Testis (tissue), 2 donors: ENCODE measurements around the gene TCERG1L.

ENCODE experiments used
- POLR2A ChIP-seq: fragments of 450-650 bp; IDR thresholded peaks from one replicate; pipeline ENCODE4 v1.6.1; 2017; ENCODE audit warnings: antibody characterized with exemption, mild to moderate bottlenecking, moderate library complexity
- TF ChIP-seq, protein P1 (sequence below), 3 experiments: fragments of 450-650 bp in 2 of 3; fragments of 200-600 bp in 1 of 3; sonication (generic) in 1 of 3; IDR thresholded peaks; one replicate each; pipeline ENCODE4 v1.5.1; 2016 to 2019; ENCODE audit warnings: antibody characterized with exemption in 3 of 3, mild to moderate bottlenecking in 2 of 3, moderate library complexity in 1 of 3

DNA sequence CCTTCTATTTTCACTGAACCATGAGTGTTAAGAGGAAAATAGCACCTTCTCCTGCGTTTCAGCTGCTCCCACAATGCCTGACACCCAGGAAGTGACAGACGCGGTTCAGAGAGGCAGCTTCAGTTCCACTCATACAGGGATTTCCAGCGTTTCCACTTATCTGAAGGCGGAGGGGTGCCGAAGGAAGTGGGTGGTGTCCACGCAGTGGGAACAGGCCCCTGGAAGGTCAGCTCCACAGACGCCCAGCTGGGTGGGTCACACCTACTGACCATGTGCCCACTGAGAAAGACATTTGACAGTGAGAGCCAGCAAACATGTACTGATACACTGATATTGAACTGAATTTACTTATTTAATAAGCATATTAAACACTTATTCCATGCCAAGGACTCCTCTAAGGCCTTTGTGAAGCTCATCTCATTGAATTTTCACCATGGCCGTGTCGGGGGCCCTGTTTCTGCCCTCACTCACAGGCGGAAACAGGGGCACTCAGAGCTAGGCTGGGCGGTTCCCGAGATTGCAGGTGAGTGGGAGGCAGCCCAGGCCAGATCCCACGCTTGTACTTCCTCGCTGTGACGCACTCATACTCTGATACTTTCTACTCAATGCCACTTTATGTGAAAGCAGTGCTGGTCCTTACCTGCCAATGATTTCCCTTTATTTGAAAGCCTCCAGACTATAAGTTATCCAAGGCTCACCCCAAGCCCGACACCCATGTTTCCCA is 96.8 kb downstream of the TCERG1L start:
- TF ChIP-seq, protein P1, sequence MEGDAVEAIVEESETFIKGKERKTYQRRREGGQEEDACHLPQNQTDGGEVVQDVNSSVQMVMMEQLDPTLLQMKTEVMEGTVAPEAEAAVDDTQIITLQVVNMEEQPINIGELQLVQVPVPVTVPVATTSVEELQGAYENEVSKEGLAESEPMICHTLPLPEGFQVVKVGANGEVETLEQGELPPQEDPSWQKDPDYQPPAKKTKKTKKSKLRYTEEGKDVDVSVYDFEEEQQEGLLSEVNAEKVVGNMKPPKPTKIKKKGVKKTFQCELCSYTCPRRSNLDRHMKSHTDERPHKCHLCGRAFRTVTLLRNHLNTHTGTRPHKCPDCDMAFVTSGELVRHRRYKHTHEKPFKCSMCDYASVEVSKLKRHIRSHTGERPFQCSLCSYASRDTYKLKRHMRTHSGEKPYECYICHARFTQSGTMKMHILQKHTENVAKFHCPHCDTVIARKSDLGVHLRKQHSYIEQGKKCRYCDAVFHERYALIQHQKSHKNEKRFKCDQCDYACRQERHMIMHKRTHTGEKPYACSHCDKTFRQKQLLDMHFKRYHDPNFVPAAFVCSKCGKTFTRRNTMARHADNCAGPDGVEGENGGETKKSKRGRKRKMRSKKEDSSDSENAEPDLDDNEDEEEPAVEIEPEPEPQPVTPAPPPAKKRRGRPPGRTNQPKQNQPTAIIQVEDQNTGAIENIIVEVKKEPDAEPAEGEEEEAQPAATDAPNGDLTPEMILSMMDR (IDR thresholded peaks at IDR 0.05), result no peak
- TF ChIP-seq POLR2A, result no peak
